Gastroesophageal sphincter (tissue), 4 donors: Measurements from ENCODE around the gene TFB1M. TPM values are rescaled to one million over a fixed set of nuclear protein-coding genes. Genes with fewer than 3 reads are reported as not detected.
"Not testable (repeated sequence)": the region's sequence is repeated elsewhere in the genome, so short reads cannot be mapped to it uniquely, and the experiment has no call there.

ENCODE experiments used
- ATAC-seq: fragments of 150-250 bp; one replicate; pipeline ENCODE4 v1.9.1; 2016; ENCODE audit warnings: mild to moderate bottlenecking, moderate library complexity
- H3K27ac ChIP-seq, 4 donors: fragments of 200-600 bp; sonication (generic) in 3 of 4; 1 replicate in 3 of 4; 2 replicates in 1 of 4; pipeline ENCODE4 v1.5.1; 2016 to 2019
- H3K27me3 ChIP-seq: fragments of 200-600 bp; sonication (generic); one replicate; pipeline ENCODE4 v1.5.1; 2019
- H3K36me3 ChIP-seq, 2 donors: fragments of 200-600 bp; sonication (generic); one replicate each; pipeline ENCODE4 v1.5.1; 2019; ENCODE audit warnings: control low read depth in 1 of 2
- H3K4me1 ChIP-seq, 3 donors: fragments of 200-600 bp; sonication (generic); 1 replicate in 2 of 3; 2 replicates in 1 of 3; pipeline ENCODE4 v1.5.1; 2016 to 2019; ENCODE audit warnings: control low read depth in 2 of 3
- H3K4me3 ChIP-seq, 2 donors: fragments of 200-600 bp; sonication (generic); one replicate each; pipeline ENCODE4 v1.5.1; 2019; ENCODE audit warnings: mild to moderate bottlenecking in 1 of 2, moderate library complexity in 1 of 2
- H3K9me3 ChIP-seq, 3 donors: fragments of 200-600 bp; sonication (generic); one replicate each; pipeline ENCODE4 v1.5.1; 2017 to 2019; ENCODE audit warnings: control low read depth in 2 of 3
- EP300 ChIP-seq: sonication (generic); formaldehyde crosslinking; IDR thresholded peaks from one replicate; pipeline ENCODE4 v1.6.1; 2017; ENCODE audit warnings: antibody characterized with exemption, mild to moderate bottlenecking
- POLR2A ChIP-seq, 2 donors: fragments of 450-650 bp; IDR thresholded peaks; one replicate each; pipeline ENCODE4 v1.6.1; 2017; ENCODE audit warnings: antibody characterized with exemption in 2 of 2, mild to moderate bottlenecking in 2 of 2, moderate library complexity in 1 of 2
- POLR2AphosphoS5 ChIP-seq: sonication (generic); formaldehyde crosslinking; IDR thresholded peaks from one replicate; pipeline ENCODE4 v1.6.1; 2017; ENCODE audit warnings: antibody characterized with exemption
- WGBS, 2 donors: methylation state at CpG; one replicate each; pipeline ENCODE4 v1.1.5; 2018; ENCODE audit warnings: low coverage in 1 of 2; 5-methylcytosine and 5-hydroxymethylcytosine counted together
- total RNA-seq, 4 donors: library from RNA; depleted of rRNA; stranded (reverse); fragments of >200 nt; gene quantifications; one replicate each; pipeline ENCODE4 v1.1.0, GENCODE V29; 2016
- TF ChIP-seq, protein P1 (sequence below), 4 experiments: fragments of 200-600 bp in 2 of 4; fragments of 450-650 bp in 2 of 4; sonication (generic) in 1 of 4; IDR thresholded peaks; one replicate each; pipeline ENCODE4 v1.5.1; 2017 to 2019; ENCODE audit warnings: antibody characterized with exemption in 4 of 4, mild to moderate bottlenecking in 2 of 4, moderate library complexity in 2 of 4

The TFB1M gene
- total RNA-seq, 4 donors from 2014 or later: 6.7 to 16.4 (median 12.5) TPM

DNA sequence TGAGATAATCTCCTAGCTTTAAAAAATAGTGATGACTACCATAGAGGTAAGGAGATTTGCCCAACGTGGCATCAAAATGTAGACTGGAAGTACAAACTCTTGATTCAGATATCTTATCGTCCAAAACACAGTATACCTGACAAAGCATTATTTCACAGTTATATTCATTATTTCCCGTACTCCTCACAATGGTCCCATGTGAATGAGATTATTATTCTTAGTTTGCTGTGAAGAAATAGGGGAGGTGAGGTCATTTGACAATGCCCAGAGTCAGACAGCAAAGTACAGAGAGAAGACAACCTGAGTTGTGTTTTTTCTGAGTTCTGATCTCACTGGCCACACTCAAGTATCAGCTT is 1.2 kb upstream of the TFB1M start:
- no peaks in the 10 kb centered on the region for H3K9me3 ChIP-seq
- H3K4me3 ChIP-seq: peak overlapping the region; percentile 59 to 80
- peak overlapping the region; percentile 72 to 94 (median 88) for H3K27ac ChIP-seq
- H3K27me3 ChIP-seq: no peaks in the 10 kb centered on the region
- 24 to 35% methylated on average over 3 of the region's 3 CpGs for WGBS, 2 donors
- TF ChIP-seq POLR2A (IDR thresholded peaks at IDR 0.05): no peak
- TF ChIP-seq, protein P1, sequence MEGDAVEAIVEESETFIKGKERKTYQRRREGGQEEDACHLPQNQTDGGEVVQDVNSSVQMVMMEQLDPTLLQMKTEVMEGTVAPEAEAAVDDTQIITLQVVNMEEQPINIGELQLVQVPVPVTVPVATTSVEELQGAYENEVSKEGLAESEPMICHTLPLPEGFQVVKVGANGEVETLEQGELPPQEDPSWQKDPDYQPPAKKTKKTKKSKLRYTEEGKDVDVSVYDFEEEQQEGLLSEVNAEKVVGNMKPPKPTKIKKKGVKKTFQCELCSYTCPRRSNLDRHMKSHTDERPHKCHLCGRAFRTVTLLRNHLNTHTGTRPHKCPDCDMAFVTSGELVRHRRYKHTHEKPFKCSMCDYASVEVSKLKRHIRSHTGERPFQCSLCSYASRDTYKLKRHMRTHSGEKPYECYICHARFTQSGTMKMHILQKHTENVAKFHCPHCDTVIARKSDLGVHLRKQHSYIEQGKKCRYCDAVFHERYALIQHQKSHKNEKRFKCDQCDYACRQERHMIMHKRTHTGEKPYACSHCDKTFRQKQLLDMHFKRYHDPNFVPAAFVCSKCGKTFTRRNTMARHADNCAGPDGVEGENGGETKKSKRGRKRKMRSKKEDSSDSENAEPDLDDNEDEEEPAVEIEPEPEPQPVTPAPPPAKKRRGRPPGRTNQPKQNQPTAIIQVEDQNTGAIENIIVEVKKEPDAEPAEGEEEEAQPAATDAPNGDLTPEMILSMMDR (IDR thresholded peaks at IDR 0.05): no peak
- no peak for TF ChIP-seq POLR2AphosphoS5
- TF ChIP-seq EP300: no peak
- ATAC-seq: no peak
- H3K4me1 ChIP-seq: peaks cover 0 to 20% (median 0%) of the 10 kb centered on the region in 3 donors
- no peaks in the 10 kb centered on the region for H3K36me3 ChIP-seq

GRCh38 chr6:155314773-155315515 is 660 bp upstream of the TFB1M start:
- ATAC-seq: peak; percentile 78
- Histone ChIP-seq H3K4me3 (peak overlapping the region; percentile 59 to 80), H3K4me1 (peaks cover 0 to 20% (median 0%) of the 10 kb centered on the region in 3 donors), H3K27me3 (no peaks in the 10 kb centered on the region), H3K36me3 (no peaks in the 10 kb centered on the region), H3K9me3 (no peaks in the 10 kb centered on the region), H3K27ac (peak overlapping the region; percentile 72 to 94 (median 88))
- TF ChIP-seq EP300: no peak
- no peak for TF ChIP-seq POLR2AphosphoS5
- TF ChIP-seq, protein P1 (IDR thresholded peaks at IDR 0.05): no peak
- TF ChIP-seq POLR2A (IDR thresholded peaks at IDR 0.05): no peak
- WGBS, 2 donors: 3 to 5% methylated on average over 14 to 15 of the region's 20 CpGs

DNA sequence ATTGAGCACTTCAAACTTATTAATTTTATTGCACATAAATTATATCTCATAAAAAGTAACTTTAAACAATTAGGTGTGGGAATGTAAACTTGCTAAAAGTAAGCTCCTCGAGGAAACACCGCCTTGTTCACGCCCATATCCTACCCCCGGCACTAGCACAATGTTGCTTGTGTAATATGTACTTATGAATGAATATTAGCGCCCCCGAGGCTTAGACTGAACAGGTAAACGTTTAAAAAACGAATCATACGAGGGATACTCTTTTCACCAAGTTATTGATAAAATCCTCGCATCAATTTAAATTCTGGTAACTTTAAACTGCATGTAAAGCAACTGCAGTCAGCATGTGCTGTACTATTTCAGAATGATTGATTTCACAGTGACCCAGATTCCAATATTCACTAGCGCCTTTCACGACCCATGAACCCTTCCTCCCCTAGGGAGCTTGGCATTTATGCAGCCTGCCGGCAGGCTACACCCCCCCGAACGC is 637 bp downstream of the TFB1M start:
- peak overlapping the region; percentile 8 to 94 (median 88) for H3K27ac ChIP-seq
- H3K9me3 ChIP-seq: no peaks in the 10 kb centered on the region
- no peak for ATAC-seq
- H3K27me3 ChIP-seq: no peaks in the 10 kb centered on the region
- 0 to 1% methylated on average over 15 of the region's 15 CpGs for WGBS, 2 donors
- H3K36me3 ChIP-seq: peaks cover 0 to 7% of the 10 kb centered on the region in 2 donors
- no peak for TF ChIP-seq EP300
- no peak for TF ChIP-seq POLR2A (IDR thresholded peaks at IDR 0.05)
- TF ChIP-seq, protein P1 (IDR thresholded peaks at IDR 0.05): no peak
- peak overlapping the region; percentile 59 to 80 for H3K4me3 ChIP-seq
- H3K4me1 ChIP-seq: peaks cover 0 to 20% (median 0%) of the 10 kb centered on the region in 3 donors

DNA sequence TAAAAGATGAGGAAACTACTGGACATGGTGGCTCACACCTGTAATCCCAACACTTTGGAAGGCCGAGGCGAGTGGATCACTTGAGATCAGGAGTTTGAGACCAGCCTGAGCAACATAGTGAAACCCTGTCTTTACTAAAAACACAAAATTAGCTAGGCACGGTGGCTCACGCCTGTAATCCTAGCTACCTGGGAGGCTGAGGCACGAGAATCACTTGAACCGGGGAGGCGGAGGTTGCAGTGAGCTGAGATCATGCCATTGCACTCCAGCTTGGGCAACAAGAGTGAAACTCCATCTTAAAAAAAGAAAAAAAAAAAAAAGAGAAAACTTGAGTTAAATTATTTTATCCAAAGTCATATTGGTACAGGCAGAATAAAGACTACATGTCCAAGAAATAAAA is 1.3 kb downstream of the TFB1M start:
- Histone ChIP-seq H3K4me1 (peaks cover 0 to 20% (median 0%) of the 10 kb centered on the region in 3 donors), H3K36me3 (peaks cover 0 to 14% of the 10 kb centered on the region in 2 donors)
- WGBS, 2 donors: 98 to 100% methylated on average over 1 to 5 of the region's 7 CpGs
- H3K27me3 ChIP-seq, H3K4me3 ChIP-seq, H3K9me3 ChIP-seq, H3K27ac ChIP-seq, ATAC-seq: not testable (repeated sequence)

GRCh38 chr6:155311583-155311982 is 2.7 kb downstream of the TFB1M start:
- no peak for TF ChIP-seq POLR2AphosphoS5
- TF ChIP-seq, protein P1 (IDR thresholded peaks at IDR 0.05): no peak
- TF ChIP-seq EP300: no peak
- ATAC-seq: no peak

More at GRCh38 chr6:155311583-155311982, 2.7 kb downstream of the TFB1M start:
- Histone ChIP-seq H3K36me3 (peaks cover 0 to 28% of the 10 kb centered on the region in 2 donors), H3K9me3 (no peaks in the 10 kb centered on the region), H3K27me3 (no peaks in the 10 kb centered on the region), H3K27ac (no peak overlapping the region), H3K4me3 (no peak overlapping the region), H3K4me1 (peaks cover 0 to 20% (median 0%) of the 10 kb centered on the region in 3 donors)
- 100% methylated on average over 1 to 2 of the region's 2 CpGs for WGBS, 2 donors
